AML-193 (cell line): ENCODE measurements around the gene ZNF93.
A peak's percentile ranks its signal among the peaks of the same experiment; 100 is the strongest.
"Not testable (repeated sequence)": the region's sequence is repeated elsewhere in the genome, so short reads cannot be mapped to it uniquely, and the experiment has no call there.

ENCODE experiments used
- DNase-seq, 2 experiments: peaks; one replicate each; lab custom pipeline; 2025; lab: John Stamatoyannopoulos, UW

Gene ZNF93

DNA sequence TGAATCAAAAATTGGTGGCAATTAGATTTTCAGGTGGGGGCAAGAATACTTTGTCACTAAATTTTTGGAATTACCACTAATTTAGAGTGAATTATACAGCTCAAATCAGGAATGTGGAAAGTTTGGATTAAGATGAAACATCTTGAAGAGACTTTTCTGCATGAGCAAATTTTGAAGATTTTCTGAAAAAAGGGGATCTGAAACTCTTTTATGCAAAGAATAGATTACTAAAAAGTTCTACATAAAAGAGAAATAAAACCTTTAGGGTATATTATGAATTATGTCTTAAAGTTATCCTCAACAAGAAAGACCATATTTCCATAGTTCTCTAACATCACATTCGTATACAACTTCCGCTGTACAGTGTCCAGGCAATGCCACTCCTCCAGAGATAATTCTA lies 36.7 kb downstream of the ZNF93 start:
- DNase-seq = no peak

GRCh38 chr19:19938449-19938848 lies 37.7 kb downstream of the ZNF93 start:
- DNase-seq = no peak

DNA sequence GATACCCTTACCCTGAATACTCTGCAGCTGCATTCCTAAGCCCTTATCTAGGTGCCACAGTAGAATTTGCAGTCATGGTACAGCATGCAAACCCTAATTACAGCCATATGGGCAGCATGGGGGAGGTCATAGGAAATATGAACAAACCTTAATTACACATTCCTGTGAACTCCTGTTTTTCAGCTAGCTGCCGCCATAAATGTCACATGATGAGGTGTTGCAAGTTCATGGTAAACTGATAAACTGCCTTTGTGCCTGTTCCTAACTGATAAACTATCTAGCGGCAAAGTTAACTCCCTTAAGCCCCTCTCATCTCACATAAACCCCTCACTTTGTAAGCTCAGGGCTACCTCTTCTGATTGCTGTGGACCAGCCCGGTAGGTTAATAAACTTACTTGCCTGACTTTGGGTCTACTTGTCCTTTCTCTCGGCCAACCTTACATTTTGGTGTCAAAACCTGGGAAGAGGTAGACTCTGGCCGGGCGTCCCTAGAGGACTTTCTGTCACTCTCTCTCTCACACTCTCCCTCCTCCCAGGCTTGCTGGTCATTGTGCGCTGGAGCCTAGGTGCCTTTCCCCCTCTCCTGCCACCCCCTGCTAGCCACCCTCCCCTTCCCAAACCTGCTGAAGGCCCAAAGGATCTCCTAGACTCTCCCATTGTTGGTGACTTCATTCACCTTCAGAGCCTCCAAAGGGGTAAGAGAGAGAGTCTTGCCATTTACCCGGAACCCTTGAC lies 43.3 kb downstream of the ZNF93 start:
- DNase-seq = no peak

GRCh38 chr19:19944583-19944880 lies 43.8 kb downstream of the ZNF93 start:
- no peak for DNase-seq

- no peak for DNase-seq
Observed at GRCh38 chr19:19946226-19946625, 45.5 kb downstream of the ZNF93 start.

- DNase-seq = no peak
Observed at GRCh38 chr19:19948800-19949199, 48.1 kb downstream of the ZNF93 start.

GRCh38 chr19:19955208-19955607 lies 54.5 kb downstream of the ZNF93 start:
- DNase-seq = no peak

GRCh38 chr19:19956434-19957075 lies 55.8 kb downstream of the ZNF93 start:
- no peak for DNase-seq

DNA sequence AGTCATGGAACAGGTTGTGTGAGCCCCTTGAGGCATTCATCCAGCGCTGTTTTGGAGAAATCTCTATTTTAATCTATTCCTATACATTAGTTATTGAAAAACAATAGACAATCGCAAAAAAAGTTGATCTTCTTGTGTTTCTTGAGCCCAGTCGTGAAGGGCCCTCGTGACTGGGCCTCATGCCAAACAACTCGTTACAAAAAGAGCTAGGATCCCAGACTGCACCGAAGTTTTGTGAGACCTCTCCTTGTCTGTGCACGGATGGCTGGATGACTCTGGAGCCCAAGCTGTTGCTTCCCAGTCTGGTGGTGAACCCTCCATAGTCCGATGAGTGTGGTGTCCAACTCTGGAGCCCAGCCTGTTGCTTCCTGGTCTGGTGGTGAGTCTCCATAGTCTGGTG lies 57.0 kb downstream of the ZNF93 start:
- DNase-seq = not testable (repeated sequence)

GRCh38 chr19:19959151-19959799 lies 58.5 kb downstream of the ZNF93 start:
- peak; percentile 40 to 46 for DNase-seq

- no peak for DNase-seq
Observed at GRCh38 chr19:19964416-19964815, 63.7 kb downstream of the ZNF93 start.

DNA sequence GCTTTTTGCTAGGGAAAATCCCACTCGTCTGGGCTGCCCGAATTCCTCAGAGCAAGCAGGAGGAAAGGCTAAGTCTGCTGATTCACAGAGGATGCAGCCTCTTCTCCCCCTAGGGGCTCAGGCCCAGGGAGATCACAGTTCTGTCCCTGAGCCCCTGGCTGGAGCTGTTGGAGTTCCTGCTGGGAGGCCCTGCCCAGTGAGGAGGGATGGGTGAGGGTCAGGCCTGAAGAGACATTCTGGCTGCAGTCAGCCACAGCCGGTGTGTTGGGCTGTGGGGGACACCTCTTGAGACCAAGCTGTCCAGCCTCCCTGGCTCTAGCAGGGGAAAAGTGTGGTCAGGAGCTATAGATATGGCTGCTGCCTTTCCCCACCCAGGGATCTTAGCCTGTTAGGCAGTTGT lies 65.4 kb downstream of the ZNF93 start:
- not testable (repeated sequence) for DNase-seq

GRCh38 chr19:19966862-19967261 lies 66.1 kb downstream of the ZNF93 start:
- DNase-seq = no peak
